ENCODE results near the gene GNL1. TPM values are rescaled to one million over a fixed set of nuclear protein-coding genes. Genes with fewer than 3 reads are reported as not detected.

The GNL1 gene
- total and polyA plus RNA-seq, 4 donors = 10.1 to 18.2 (median 13.2) TPM

DNA sequence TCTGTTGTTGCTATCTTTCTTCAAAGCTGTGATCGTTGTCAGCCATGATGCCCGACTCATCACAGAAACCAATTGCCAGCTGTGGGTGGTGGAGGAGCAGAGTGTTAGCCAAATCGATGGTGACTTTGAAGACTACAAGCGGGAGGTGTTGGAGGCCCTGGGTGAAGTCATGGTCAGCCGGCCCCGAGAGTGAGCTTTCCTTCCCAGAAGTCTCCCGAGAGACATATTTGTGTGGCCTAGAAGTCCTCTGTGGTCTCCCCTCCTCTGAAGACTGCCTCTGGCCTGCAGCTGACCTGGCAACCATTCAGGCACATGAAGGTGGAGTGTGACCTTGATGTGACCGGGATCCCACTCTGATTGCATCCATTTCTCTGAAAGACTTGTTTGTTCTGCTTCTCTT is 34.2 kb upstream of the GNL1 start (continued):
- TF ChIP-seq FOXA1 (IDR thresholded peaks at IDR 0.05) (no peak), NR2F2 (IDR thresholded peaks at IDR 0.05) (no peak), GABPA (IDR thresholded peaks at IDR 0.05 in 1 of 2, conservative IDR thresholded peaks at IDR 0.05 in 1 of 2) (no peak)
- TF ChIP-seq, protein P1, sequence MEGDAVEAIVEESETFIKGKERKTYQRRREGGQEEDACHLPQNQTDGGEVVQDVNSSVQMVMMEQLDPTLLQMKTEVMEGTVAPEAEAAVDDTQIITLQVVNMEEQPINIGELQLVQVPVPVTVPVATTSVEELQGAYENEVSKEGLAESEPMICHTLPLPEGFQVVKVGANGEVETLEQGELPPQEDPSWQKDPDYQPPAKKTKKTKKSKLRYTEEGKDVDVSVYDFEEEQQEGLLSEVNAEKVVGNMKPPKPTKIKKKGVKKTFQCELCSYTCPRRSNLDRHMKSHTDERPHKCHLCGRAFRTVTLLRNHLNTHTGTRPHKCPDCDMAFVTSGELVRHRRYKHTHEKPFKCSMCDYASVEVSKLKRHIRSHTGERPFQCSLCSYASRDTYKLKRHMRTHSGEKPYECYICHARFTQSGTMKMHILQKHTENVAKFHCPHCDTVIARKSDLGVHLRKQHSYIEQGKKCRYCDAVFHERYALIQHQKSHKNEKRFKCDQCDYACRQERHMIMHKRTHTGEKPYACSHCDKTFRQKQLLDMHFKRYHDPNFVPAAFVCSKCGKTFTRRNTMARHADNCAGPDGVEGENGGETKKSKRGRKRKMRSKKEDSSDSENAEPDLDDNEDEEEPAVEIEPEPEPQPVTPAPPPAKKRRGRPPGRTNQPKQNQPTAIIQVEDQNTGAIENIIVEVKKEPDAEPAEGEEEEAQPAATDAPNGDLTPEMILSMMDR (IDR thresholded peaks at IDR 0.05; ENCODE audit: low read depth, low read length, missing input control) = no peak
- TF ChIP-seq, protein P2, sequence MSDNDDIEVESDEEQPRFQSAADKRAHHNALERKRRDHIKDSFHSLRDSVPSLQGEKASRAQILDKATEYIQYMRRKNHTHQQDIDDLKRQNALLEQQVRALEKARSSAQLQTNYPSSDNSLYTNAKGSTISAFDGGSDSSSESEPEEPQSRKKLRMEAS (IDR thresholded peaks at IDR 0.05) = no peak

DNA sequence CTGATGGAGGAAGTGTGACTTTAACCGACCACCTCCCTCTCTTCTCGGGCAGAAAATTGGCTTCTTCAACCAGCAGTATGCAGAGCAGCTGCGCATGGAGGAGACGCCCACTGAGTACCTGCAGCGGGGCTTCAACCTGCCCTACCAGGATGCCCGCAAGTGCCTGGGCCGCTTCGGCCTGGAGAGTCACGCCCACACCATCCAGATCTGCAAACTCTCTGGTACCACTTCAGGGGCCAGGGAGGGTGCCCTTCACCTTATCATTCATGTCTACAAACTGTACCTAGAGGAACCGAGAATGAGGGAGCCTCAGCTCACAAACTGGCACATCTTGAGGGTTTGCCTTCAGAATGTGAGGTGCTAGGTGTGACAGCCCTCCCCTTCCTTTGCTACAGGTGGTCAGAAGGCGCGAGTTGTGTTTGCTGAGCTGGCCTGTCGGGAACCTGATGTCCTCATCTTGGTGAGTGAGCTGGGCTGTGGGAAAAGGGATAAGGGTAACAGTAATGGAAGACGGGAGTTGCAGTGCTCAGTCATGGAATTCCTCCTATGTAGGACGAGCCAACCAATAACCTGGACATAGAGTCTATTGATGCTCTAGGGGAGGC is 33.6 kb upstream of the GNL1 start:
- Histone ChIP-seq H3K27me3 (ENCODE audit: control insufficient read depth in 4 of 4, insufficient read depth in 4 of 4, low read length in 3 of 4) (no peaks in the 10 kb centered on the region), H3K4me3 (ENCODE audit: low read depth in 1 of 3, low read length in 3 of 3) (no peak overlapping the region), H3K27ac (ENCODE audit: low read depth in 1 of 2, low read length in 2 of 2) (no peak overlapping the region), H3K9ac (ENCODE audit: low read depth in 1 of 2, low read length in 2 of 2) (no peak overlapping the region), H3K4me1 (ENCODE audit: control insufficient read depth in 4 of 4, insufficient read depth in 4 of 4, low read length in 3 of 4) (no peaks in the 10 kb centered on the region), H3K36me3 (ENCODE audit: control insufficient read depth in 4 of 4, insufficient read depth in 3 of 4, low read depth in 1 of 4, low read length in 3 of 4) (peaks cover 15 to 64% (median 55%) of the 10 kb centered on the region in 4 donors), H3K9me3 (ENCODE audit: control insufficient read depth in 4 of 4, low read length in 3 of 4) (no peaks in the 10 kb centered on the region)
- DNase-seq (ENCODE audit: low spot score) = no peak
- TF ChIP-seq RAD21 (IDR thresholded peaks at IDR 0.05) (no peak), EGR1 (IDR thresholded peaks at IDR 0.05; ENCODE audit: low read depth in 2 of 2) (no peak), GABPA (IDR thresholded peaks at IDR 0.05 in 1 of 2, conservative IDR thresholded peaks at IDR 0.05 in 1 of 2) (no peak), HNF4G (IDR thresholded peaks at IDR 0.05) (no peak), YY1 (IDR thresholded peaks at IDR 0.05) (no peak), FOXA2 (IDR thresholded peaks at IDR 0.05) (no peak), NR2F2 (IDR thresholded peaks at IDR 0.05) (no peak), FOXA1 (IDR thresholded peaks at IDR 0.05) (no peak), SP1 (IDR thresholded peaks at IDR 0.05) (no peak), HNF4A (conservative IDR thresholded peaks at IDR 0.05) (no peak), TAF1 (conservative IDR thresholded peaks at IDR 0.05) (no peak), JUND (IDR thresholded peaks at IDR 0.05) (no peak), RXRA (IDR thresholded peaks at IDR 0.05) (no peak)
- TF ChIP-seq, protein P3, sequence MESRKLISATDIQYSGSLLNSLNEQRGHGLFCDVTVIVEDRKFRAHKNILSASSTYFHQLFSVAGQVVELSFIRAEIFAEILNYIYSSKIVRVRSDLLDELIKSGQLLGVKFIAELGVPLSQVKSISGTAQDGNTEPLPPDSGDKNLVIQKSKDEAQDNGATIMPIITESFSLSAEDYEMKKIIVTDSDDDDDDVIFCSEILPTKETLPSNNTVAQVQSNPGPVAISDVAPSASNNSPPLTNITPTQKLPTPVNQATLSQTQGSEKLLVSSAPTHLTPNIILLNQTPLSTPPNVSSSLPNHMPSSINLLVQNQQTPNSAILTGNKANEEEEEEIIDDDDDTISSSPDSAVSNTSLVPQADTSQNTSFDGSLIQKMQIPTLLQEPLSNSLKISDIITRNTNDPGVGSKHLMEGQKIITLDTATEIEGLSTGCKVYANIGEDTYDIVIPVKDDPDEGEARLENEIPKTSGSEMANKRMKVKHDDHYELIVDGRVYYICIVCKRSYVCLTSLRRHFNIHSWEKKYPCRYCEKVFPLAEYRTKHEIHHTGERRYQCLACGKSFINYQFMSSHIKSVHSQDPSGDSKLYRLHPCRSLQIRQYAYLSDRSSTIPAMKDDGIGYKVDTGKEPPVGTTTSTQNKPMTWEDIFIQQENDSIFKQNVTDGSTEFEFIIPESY (IDR thresholded peaks at IDR 0.05) = no peak
- TF ChIP-seq, protein P2 (IDR thresholded peaks at IDR 0.05) = no peak
- TF ChIP-seq, protein P4, sequence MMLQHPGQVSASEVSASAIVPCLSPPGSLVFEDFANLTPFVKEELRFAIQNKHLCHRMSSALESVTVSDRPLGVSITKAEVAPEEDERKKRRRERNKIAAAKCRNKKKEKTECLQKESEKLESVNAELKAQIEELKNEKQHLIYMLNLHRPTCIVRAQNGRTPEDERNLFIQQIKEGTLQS (IDR thresholded peaks at IDR 0.05) = no peak
- TF ChIP-seq, protein P1 (IDR thresholded peaks at IDR 0.05; ENCODE audit: low read depth, low read length, missing input control) = no peak
- WGBS = 94% methylated on average over 15 of the region's 15 CpGs
